ENCODE measurements around the gene CDCA8.

- TF ChIP-seq CTCF (conservative IDR thresholded peaks at IDR 0.05): no peak
- TF ChIP-seq EZH2 (IDR thresholded peaks at IDR 0.05; ENCODE audit: low read depth): no peak
Observed at GRCh38 chr1:37746806-37747205, 54.5 kb downstream of the CDCA8 start.

All from PC-9 (cell line).